Measurements from ENCODE around the gene ARHGAP42.

Gene ARHGAP42

DNA sequence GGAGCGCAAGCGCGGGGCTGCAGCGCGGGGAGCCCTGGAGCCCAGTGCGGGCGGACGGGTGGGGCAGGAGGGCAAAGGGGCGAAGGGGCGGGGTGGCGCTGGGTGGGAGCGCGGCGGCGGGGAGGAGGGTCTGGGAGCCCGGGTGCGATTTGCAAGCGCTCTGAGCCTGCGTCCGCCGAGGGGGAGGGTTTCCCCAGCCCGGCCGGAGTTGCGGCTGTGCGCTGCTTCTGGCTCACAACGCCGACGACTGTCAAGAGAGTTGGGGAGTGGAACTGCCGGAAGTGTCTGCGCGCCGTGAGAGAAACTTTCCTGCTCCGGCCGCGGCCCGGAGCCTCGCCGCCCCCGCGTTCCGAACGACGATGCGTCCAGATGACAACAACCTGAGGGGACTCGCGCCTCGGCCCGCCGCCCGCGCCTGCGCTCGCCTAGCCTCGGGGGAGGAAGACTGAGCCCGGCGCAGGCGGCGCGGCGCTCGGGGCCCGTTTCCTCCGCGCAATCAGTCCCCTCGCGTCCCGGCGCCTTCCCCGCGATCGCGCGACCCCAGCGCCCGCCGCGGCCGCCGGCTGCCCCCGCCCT, at the start of gene ARHGAP42:
ARHGAP42 (plus strand) TSS at position 235 of the 576 bp plus-strand sequence. CDS start 391 bp downstream, outside the sequence.
- Histone ChIP-seq H4K20me1 (ENCODE audit: insufficient read depth, low read length) (no peaks in the 10 kb centered on the region), H3K79me2 (ENCODE audit: insufficient read depth, low read length) (no peaks in the 10 kb centered on the region), H3K27ac (ENCODE audit: low read length) (peak within 1 kb of the TSS; percentile 70), H3K4me3 (ENCODE audit: low read depth in 1 of 2, low read length in 2 of 2) (peak within 1 kb of the TSS; percentile 55 to 74; a peak in 3 of 4 replicates), H3K36me3 (ENCODE audit: insufficient read depth, low read length) (no peaks in the 10 kb centered on the region), H3K9me3 (ENCODE audit: insufficient read depth, low read length, severe bottlenecking) (no peaks in the 10 kb centered on the region), H3K27me3 (ENCODE audit: insufficient read depth, low read length, poor library complexity) (no peaks in the 10 kb centered on the region), H3K9ac (ENCODE audit: low read depth, low read length) (peak within 1 kb of the TSS; percentile 76), H2AFZ (ENCODE audit: low read depth, low read length) (peak within 1 kb of the TSS; percentile 83), H3K4me2 (ENCODE audit: insufficient read depth, low read length) (peak within 1 kb of the TSS; percentile 66), H3K4me1 (ENCODE audit: insufficient read depth, low read length) (peaks cover 24% of the 10 kb centered on the region)
- ATAC-seq (ENCODE audit: insufficient read depth, low read depth) = peak; percentile 88
- no peak for TF ChIP-seq EZH2 (IDR thresholded peaks at IDR 0.05; ENCODE audit: borderline replicate concordance, low read depth, low read length, severe bottlenecking)
- TF ChIP-seq, protein P1, sequence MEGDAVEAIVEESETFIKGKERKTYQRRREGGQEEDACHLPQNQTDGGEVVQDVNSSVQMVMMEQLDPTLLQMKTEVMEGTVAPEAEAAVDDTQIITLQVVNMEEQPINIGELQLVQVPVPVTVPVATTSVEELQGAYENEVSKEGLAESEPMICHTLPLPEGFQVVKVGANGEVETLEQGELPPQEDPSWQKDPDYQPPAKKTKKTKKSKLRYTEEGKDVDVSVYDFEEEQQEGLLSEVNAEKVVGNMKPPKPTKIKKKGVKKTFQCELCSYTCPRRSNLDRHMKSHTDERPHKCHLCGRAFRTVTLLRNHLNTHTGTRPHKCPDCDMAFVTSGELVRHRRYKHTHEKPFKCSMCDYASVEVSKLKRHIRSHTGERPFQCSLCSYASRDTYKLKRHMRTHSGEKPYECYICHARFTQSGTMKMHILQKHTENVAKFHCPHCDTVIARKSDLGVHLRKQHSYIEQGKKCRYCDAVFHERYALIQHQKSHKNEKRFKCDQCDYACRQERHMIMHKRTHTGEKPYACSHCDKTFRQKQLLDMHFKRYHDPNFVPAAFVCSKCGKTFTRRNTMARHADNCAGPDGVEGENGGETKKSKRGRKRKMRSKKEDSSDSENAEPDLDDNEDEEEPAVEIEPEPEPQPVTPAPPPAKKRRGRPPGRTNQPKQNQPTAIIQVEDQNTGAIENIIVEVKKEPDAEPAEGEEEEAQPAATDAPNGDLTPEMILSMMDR (IDR thresholded peaks at IDR 0.05; ENCODE audit: borderline replicate concordance, extremely low read depth, low read length, poor library complexity, severe bottlenecking) = no peak
- peak; percentile 84 for DNase-seq

DNA sequence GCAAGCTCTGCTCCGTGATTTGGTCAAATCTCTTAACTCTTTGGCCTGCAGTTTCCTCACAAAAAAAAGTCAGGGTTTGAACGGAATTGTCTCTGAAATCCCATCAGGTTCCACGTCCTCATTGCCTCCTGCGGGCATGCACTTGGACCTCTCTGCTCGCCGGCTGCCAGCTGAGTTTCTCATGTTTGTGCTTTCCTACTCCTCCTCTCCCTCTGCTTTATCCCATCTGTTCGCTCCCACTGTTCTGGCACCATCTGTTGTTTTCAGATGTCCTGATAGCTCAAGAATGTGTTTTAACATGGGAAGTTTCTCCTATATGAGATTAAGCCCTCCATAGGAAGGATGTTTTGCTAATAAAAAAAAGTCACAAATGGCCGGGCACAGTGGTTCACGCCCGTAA, 49.4 kb upstream of the ARHGAP42 start:
- H3K9ac ChIP-seq (ENCODE audit: low read depth, low read length) = no peak overlapping the region
- no peak overlapping the region for H2AFZ ChIP-seq (ENCODE audit: low read depth, low read length)
- no peak overlapping the region for H3K27ac ChIP-seq (ENCODE audit: low read length)
- H3K4me3 ChIP-seq (ENCODE audit: low read depth in 1 of 2, low read length in 2 of 2) = no peak overlapping the region
- no peaks in the 10 kb centered on the region for H3K4me1 ChIP-seq (ENCODE audit: insufficient read depth, low read length)
- no peaks in the 10 kb centered on the region for H3K27me3 ChIP-seq (ENCODE audit: insufficient read depth, low read length, poor library complexity)
- no peak for TF ChIP-seq EZH2 (IDR thresholded peaks at IDR 0.05; ENCODE audit: borderline replicate concordance, low read depth, low read length, severe bottlenecking)
- TF ChIP-seq, protein P1 (IDR thresholded peaks at IDR 0.05; ENCODE audit: borderline replicate concordance, extremely low read depth, low read length, poor library complexity, severe bottlenecking) = no peak
- H4K20me1 ChIP-seq (ENCODE audit: insufficient read depth, low read length) = no peaks in the 10 kb centered on the region
- H3K4me2 ChIP-seq (ENCODE audit: insufficient read depth, low read length) = no peak overlapping the region
- no peaks in the 10 kb centered on the region for H3K36me3 ChIP-seq (ENCODE audit: insufficient read depth, low read length)
- ATAC-seq (ENCODE audit: insufficient read depth, low read depth) (no peak), DNase-seq (no peak)
- no peaks in the 10 kb centered on the region for H3K79me2 ChIP-seq (ENCODE audit: insufficient read depth, low read length)
- H3K9me3 ChIP-seq (ENCODE audit: insufficient read depth, low read length, severe bottlenecking) = no peaks in the 10 kb centered on the region

DNA sequence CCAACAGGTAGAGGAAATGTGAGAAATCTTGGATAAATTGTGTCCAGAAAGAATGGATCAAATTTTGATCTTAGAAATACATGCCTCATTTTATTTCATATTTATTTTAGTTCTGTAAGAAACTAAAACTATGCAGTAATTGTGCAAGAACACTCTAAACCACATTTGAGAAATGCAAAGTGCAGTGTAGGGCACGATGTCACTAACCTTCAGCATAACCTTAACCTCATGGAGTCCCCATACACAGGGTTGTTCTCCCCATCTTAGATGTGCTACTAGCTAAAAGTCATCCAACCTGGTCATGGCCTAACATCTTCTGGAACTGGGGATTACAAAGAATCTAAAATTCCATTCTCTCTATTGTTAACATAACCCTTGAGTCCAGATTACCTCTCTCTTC, 48.4 kb upstream of the ARHGAP42 start:
- TF ChIP-seq, protein P1 (IDR thresholded peaks at IDR 0.05; ENCODE audit: borderline replicate concordance, extremely low read depth, low read length, poor library complexity, severe bottlenecking) = no peak
- no peak for TF ChIP-seq EZH2 (IDR thresholded peaks at IDR 0.05; ENCODE audit: borderline replicate concordance, low read depth, low read length, severe bottlenecking)
- H3K36me3 ChIP-seq (ENCODE audit: insufficient read depth, low read length) = no peaks in the 10 kb centered on the region
- no peaks in the 10 kb centered on the region for H3K9me3 ChIP-seq (ENCODE audit: insufficient read depth, low read length, severe bottlenecking)
- no peaks in the 10 kb centered on the region for H3K79me2 ChIP-seq (ENCODE audit: insufficient read depth, low read length)
- H3K27ac ChIP-seq (ENCODE audit: low read length) = no peak overlapping the region
- H3K4me3 ChIP-seq (ENCODE audit: low read depth in 1 of 2, low read length in 2 of 2) = no peak overlapping the region
- H4K20me1 ChIP-seq (ENCODE audit: insufficient read depth, low read length) = no peaks in the 10 kb centered on the region
- H3K9ac ChIP-seq (ENCODE audit: low read depth, low read length) = no peak overlapping the region
- no peak for ATAC-seq (ENCODE audit: insufficient read depth, low read depth)
- H3K4me1 ChIP-seq (ENCODE audit: insufficient read depth, low read length) = no peaks in the 10 kb centered on the region
- H2AFZ ChIP-seq (ENCODE audit: low read depth, low read length) = no peak overlapping the region
- H3K27me3 ChIP-seq (ENCODE audit: insufficient read depth, low read length, poor library complexity) = no peaks in the 10 kb centered on the region
- DNase-seq = no peak
- no peak overlapping the region for H3K4me2 ChIP-seq (ENCODE audit: insufficient read depth, low read length)

All from DND-41 (cell line).